ENCODE data around the gene ZNF606.

- TF ChIP-seq CTCF (IDR thresholded peaks at IDR 0.05) = no peak
- TF ChIP-seq EZH2phosphoT487 (IDR thresholded peaks at IDR 0.05) = no peak
These were observed 55.6 kb downstream of the ZNF606 start for GRCh38 chr19:57947088-57947418.
